ENCODE data around the gene ADGB. TPM values are rescaled to one million over a fixed set of nuclear protein-coding genes. Genes with fewer than 3 reads are reported as not detected.

Gene ADGB
- total and polyA plus RNA-seq, 4 donors, result 0.23 TPM; not detected in 3

DNA sequence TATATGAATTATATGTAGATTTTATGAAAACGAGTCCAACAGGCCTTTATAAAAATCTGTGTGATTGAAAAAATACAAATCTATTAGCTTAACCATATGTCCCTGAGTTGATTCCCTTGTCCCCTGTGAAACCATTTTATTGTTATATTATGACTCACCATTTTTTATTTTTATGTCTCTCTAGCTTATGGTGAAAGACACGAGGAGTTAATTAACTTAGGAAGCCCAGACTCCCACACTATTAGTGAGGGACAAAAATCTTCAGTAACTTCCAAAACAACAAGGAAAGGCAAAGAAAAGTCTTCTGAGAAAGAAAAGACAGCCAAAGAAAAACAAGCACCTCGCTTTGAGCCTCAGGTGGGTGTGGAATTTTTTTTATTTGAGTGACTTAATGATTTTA is 183.1 kb downstream of the ADGB start:
- H3K4me1 ChIP-seq (ENCODE audit: control insufficient read depth in 4 of 4, insufficient read depth in 4 of 4, low read length in 3 of 4), result no peaks in the 10 kb centered on the region
- no peak for DNase-seq (ENCODE audit: low spot score)
- no peaks in the 10 kb centered on the region for H3K27me3 ChIP-seq (ENCODE audit: control insufficient read depth in 4 of 4, insufficient read depth in 4 of 4, low read length in 3 of 4)
- H3K4me3 ChIP-seq (ENCODE audit: low read depth in 1 of 3, low read length in 3 of 3), result no peak overlapping the region
- no peaks in the 10 kb centered on the region for H3K36me3 ChIP-seq (ENCODE audit: control insufficient read depth in 4 of 4, insufficient read depth in 3 of 4, low read depth in 1 of 4, low read length in 3 of 4)
- WGBS, result 73% methylated on average over 3 of the region's 3 CpGs
- TF ChIP-seq HNF4G (IDR thresholded peaks at IDR 0.05) (no peak), MAX (IDR thresholded peaks at IDR 0.05) (no peak), NR2F2 (IDR thresholded peaks at IDR 0.05) (no peak), SP1 (IDR thresholded peaks at IDR 0.05) (no peak), RAD21 (IDR thresholded peaks at IDR 0.05) (no peak), FOXA2 (IDR thresholded peaks at IDR 0.05) (no peak), JUND (IDR thresholded peaks at IDR 0.05) (no peak), HNF4A (conservative IDR thresholded peaks at IDR 0.05) (no peak), FOXA1 (IDR thresholded peaks at IDR 0.05) (no peak)
- TF ChIP-seq, protein P1, sequence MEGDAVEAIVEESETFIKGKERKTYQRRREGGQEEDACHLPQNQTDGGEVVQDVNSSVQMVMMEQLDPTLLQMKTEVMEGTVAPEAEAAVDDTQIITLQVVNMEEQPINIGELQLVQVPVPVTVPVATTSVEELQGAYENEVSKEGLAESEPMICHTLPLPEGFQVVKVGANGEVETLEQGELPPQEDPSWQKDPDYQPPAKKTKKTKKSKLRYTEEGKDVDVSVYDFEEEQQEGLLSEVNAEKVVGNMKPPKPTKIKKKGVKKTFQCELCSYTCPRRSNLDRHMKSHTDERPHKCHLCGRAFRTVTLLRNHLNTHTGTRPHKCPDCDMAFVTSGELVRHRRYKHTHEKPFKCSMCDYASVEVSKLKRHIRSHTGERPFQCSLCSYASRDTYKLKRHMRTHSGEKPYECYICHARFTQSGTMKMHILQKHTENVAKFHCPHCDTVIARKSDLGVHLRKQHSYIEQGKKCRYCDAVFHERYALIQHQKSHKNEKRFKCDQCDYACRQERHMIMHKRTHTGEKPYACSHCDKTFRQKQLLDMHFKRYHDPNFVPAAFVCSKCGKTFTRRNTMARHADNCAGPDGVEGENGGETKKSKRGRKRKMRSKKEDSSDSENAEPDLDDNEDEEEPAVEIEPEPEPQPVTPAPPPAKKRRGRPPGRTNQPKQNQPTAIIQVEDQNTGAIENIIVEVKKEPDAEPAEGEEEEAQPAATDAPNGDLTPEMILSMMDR (IDR thresholded peaks at IDR 0.05; ENCODE audit: low read depth, low read length, missing input control), result no peak
- H3K9me3 ChIP-seq (ENCODE audit: control insufficient read depth in 4 of 4, low read length in 3 of 4), result no peaks in the 10 kb centered on the region
- no peak overlapping the region for H3K9ac ChIP-seq (ENCODE audit: low read depth in 1 of 2, low read length in 2 of 2)
- no peak overlapping the region for H3K27ac ChIP-seq (ENCODE audit: low read depth in 1 of 2, low read length in 2 of 2)

DNA sequence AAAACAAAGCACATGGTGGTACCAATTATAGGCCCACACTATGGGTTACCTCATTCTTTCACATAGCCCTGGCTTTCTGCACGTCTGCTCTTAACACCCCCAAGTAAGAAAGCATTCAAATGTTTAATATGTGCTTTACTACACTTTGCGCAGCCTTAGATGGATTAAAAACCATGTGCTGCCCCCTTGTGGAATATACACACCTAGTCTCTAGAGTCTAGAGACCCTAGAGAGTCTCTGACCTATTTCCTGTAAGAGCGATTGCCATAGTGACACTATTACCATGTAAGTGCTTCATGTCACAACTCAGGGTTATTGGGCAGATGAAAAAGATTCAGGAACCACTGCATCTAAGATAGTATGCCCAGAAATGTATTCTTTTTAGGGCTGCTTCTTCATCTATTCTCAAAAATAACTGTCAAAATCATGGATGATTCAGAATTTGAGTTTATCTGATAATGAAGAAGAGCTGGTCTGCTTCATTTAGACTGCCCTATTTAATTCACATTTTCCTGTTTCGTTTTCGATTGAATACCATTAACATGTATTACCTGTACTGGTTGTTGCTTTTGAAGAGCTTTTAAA is 186.3 kb downstream of the ADGB start:
- Histone ChIP-seq H3K27me3 (ENCODE audit: control insufficient read depth in 4 of 4, insufficient read depth in 4 of 4, low read length in 3 of 4) (no peaks in the 10 kb centered on the region), H3K36me3 (ENCODE audit: control insufficient read depth in 4 of 4, insufficient read depth in 3 of 4, low read depth in 1 of 4, low read length in 3 of 4) (no peaks in the 10 kb centered on the region), H3K4me1 (ENCODE audit: control insufficient read depth in 4 of 4, insufficient read depth in 4 of 4, low read length in 3 of 4) (no peaks in the 10 kb centered on the region), H3K9me3 (ENCODE audit: control insufficient read depth in 4 of 4, low read length in 3 of 4) (no peaks in the 10 kb centered on the region), H3K9ac (ENCODE audit: low read depth in 1 of 2, low read length in 2 of 2) (no peak overlapping the region), H3K4me3 (ENCODE audit: low read depth in 1 of 3, low read length in 3 of 3) (no peak overlapping the region), H3K27ac (ENCODE audit: low read depth in 1 of 2, low read length in 2 of 2) (no peak overlapping the region)
- no peak for DNase-seq (ENCODE audit: low spot score)
- TF ChIP-seq, protein P1 (IDR thresholded peaks at IDR 0.05; ENCODE audit: low read depth, low read length, missing input control), result peak; percentile 29
- TF ChIP-seq YY1 (IDR thresholded peaks at IDR 0.05), result no peak
- no peak for TF ChIP-seq JUND (IDR thresholded peaks at IDR 0.05)
- peak; percentile 29 to 36 for TF ChIP-seq RAD21 (IDR thresholded peaks at IDR 0.05)
- 45% methylated on average over 5 of the region's 5 CpGs for WGBS

- Histone ChIP-seq H3K27me3 (ENCODE audit: control insufficient read depth in 4 of 4, insufficient read depth in 4 of 4, low read length in 3 of 4) (no peaks in the 10 kb centered on the region), H3K9ac (ENCODE audit: low read depth in 1 of 2, low read length in 2 of 2) (no peak overlapping the region), H3K36me3 (ENCODE audit: control insufficient read depth in 4 of 4, insufficient read depth in 3 of 4, low read depth in 1 of 4, low read length in 3 of 4) (no peaks in the 10 kb centered on the region), H3K4me3 (ENCODE audit: low read depth in 1 of 3, low read length in 3 of 3) (no peak overlapping the region), H3K9me3 (ENCODE audit: control insufficient read depth in 4 of 4, low read length in 3 of 4) (peaks cover 0 to 3% (median 0%) of the 10 kb centered on the region in 4 donors), H3K4me1 (ENCODE audit: control insufficient read depth in 4 of 4, insufficient read depth in 4 of 4, low read length in 3 of 4) (no peaks in the 10 kb centered on the region), H3K27ac (ENCODE audit: low read depth in 1 of 2, low read length in 2 of 2) (no peak overlapping the region)
- TF ChIP-seq YY1 (IDR thresholded peaks at IDR 0.05) (no peak), FOXA2 (IDR thresholded peaks at IDR 0.05) (no peak), MAX (IDR thresholded peaks at IDR 0.05) (no peak), JUND (IDR thresholded peaks at IDR 0.05) (no peak), ZBTB33 (IDR thresholded peaks at IDR 0.05) (no peak), HNF4G (IDR thresholded peaks at IDR 0.05) (no peak)
- DNase-seq (ENCODE audit: low spot score), result no peak
- 72% methylated on average over 5 of the region's 5 CpGs for WGBS
Observed at GRCh38 chr6:146787876-146788508, 189.2 kb downstream of the ADGB start.
